GM23338 (cell line): Measurements from ENCODE around the gene MTOR.

Experiments used
- EZH2 ChIP-seq: fragments of 200-600 bp; sonication (generic); IDR thresholded peaks from one replicate; pipeline ENCODE4 v1.8.0; 2017; ENCODE audit warnings: antibody characterized with exemption, mild to moderate bottlenecking, low read depth; ENCODE audit not compliant: unreplicated experiment
- JUNB ChIP-seq: IDR thresholded peaks from one replicate; pipeline ENCODE4 v1.6.1; 2016; ENCODE audit warnings: antibody characterized with exemption; ENCODE audit not compliant: unreplicated experiment
- POLR2AphosphoS5 ChIP-seq: IDR thresholded peaks from 2 replicates; pipeline ENCODE4 v1.6.1; 2016; ENCODE audit warnings: antibody characterized with exemption, low read depth
- TF ChIP-seq, protein P1 (sequence below): IDR thresholded peaks from one replicate; pipeline ENCODE4 v1.6.1; 2018; ENCODE audit warnings: antibody characterized with exemption; ENCODE audit not compliant: unreplicated experiment
- TF ChIP-seq, protein P2 (sequence below), 2 experiments: fragments of 200-600 bp in 1 of 2; sonication (generic) in 1 of 2; conservative IDR thresholded peaks; 2 replicates each; pipeline versions ENCODE4 v1.5.1 to v1.6.1; 2016 to 2017; ENCODE audit warnings: antibody characterized with exemption in 2 of 2, low read depth in 2 of 2, mild to moderate bottlenecking in 2 of 2, moderate library complexity in 1 of 2

DNA sequence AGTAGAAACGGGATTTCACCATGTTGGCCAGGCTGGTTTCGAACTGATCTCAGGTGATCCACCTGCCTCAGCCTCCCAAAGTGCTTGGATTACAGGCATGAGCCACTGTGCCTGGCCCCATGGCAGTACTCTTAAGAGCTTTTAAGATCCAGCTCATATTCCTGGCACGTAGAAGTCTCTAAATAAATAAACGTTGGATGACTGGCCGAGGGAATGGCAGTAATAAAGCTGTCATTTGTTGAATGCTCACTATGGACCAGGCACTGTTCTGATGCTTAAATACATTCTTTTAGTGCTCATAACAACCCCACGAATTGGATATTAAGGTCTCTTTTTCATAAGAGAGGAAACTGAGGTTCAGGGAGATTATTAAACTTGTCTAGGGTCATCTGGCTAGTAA, 31.5 kb upstream of the MTOR start:
- TF ChIP-seq, protein P1, sequence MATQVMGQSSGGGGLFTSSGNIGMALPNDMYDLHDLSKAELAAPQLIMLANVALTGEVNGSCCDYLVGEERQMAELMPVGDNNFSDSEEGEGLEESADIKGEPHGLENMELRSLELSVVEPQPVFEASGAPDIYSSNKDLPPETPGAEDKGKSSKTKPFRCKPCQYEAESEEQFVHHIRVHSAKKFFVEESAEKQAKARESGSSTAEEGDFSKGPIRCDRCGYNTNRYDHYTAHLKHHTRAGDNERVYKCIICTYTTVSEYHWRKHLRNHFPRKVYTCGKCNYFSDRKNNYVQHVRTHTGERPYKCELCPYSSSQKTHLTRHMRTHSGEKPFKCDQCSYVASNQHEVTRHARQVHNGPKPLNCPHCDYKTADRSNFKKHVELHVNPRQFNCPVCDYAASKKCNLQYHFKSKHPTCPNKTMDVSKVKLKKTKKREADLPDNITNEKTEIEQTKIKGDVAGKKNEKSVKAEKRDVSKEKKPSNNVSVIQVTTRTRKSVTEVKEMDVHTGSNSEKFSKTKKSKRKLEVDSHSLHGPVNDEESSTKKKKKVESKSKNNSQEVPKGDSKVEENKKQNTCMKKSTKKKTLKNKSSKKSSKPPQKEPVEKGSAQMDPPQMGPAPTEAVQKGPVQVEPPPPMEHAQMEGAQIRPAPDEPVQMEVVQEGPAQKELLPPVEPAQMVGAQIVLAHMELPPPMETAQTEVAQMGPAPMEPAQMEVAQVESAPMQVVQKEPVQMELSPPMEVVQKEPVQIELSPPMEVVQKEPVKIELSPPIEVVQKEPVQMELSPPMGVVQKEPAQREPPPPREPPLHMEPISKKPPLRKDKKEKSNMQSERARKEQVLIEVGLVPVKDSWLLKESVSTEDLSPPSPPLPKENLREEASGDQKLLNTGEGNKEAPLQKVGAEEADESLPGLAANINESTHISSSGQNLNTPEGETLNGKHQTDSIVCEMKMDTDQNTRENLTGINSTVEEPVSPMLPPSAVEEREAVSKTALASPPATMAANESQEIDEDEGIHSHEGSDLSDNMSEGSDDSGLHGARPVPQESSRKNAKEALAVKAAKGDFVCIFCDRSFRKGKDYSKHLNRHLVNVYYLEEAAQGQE = no peak
- TF ChIP-seq, protein P2, sequence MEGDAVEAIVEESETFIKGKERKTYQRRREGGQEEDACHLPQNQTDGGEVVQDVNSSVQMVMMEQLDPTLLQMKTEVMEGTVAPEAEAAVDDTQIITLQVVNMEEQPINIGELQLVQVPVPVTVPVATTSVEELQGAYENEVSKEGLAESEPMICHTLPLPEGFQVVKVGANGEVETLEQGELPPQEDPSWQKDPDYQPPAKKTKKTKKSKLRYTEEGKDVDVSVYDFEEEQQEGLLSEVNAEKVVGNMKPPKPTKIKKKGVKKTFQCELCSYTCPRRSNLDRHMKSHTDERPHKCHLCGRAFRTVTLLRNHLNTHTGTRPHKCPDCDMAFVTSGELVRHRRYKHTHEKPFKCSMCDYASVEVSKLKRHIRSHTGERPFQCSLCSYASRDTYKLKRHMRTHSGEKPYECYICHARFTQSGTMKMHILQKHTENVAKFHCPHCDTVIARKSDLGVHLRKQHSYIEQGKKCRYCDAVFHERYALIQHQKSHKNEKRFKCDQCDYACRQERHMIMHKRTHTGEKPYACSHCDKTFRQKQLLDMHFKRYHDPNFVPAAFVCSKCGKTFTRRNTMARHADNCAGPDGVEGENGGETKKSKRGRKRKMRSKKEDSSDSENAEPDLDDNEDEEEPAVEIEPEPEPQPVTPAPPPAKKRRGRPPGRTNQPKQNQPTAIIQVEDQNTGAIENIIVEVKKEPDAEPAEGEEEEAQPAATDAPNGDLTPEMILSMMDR (conservative IDR thresholded peaks at IDR 0.05; ENCODE audit: low read depth in 2 of 2) = no peak
- no peak for TF ChIP-seq JUNB
- TF ChIP-seq POLR2AphosphoS5 = no peak
- no peak for TF ChIP-seq EZH2
